Esophagus muscularis mucosa (tissue), 4 donors: Measurements from ENCODE around the gene ZNF185.

ENCODE experiments used
- EP300 ChIP-seq: sonication (generic); formaldehyde crosslinking; IDR thresholded peaks from one replicate; pipeline ENCODE4 v1.6.1; 2017; ENCODE audit warnings: antibody characterized with exemption
- POLR2A ChIP-seq: fragments of 450-650 bp; IDR thresholded peaks from one replicate; pipeline ENCODE4 v1.6.1; 2017; ENCODE audit warnings: antibody characterized with exemption, moderate library complexity, mild to moderate bottlenecking, low read depth
- POLR2AphosphoS5 ChIP-seq, 2 donors: sonication (generic); formaldehyde crosslinking; IDR thresholded peaks; one replicate each; pipeline ENCODE4 v1.6.1; 2017; ENCODE audit warnings: antibody characterized with exemption in 2 of 2
- TF ChIP-seq, protein P1 (sequence below), 3 experiments: fragments of 200-600 bp in 2 of 3; fragments of 450-650 bp in 1 of 3; sonication (generic) in 2 of 3; IDR thresholded peaks; one replicate each; pipeline ENCODE4 v1.5.1; 2017 to 2019; ENCODE audit warnings: antibody characterized with exemption in 3 of 3, mild to moderate bottlenecking in 2 of 3, moderate library complexity in 1 of 3

DNA sequence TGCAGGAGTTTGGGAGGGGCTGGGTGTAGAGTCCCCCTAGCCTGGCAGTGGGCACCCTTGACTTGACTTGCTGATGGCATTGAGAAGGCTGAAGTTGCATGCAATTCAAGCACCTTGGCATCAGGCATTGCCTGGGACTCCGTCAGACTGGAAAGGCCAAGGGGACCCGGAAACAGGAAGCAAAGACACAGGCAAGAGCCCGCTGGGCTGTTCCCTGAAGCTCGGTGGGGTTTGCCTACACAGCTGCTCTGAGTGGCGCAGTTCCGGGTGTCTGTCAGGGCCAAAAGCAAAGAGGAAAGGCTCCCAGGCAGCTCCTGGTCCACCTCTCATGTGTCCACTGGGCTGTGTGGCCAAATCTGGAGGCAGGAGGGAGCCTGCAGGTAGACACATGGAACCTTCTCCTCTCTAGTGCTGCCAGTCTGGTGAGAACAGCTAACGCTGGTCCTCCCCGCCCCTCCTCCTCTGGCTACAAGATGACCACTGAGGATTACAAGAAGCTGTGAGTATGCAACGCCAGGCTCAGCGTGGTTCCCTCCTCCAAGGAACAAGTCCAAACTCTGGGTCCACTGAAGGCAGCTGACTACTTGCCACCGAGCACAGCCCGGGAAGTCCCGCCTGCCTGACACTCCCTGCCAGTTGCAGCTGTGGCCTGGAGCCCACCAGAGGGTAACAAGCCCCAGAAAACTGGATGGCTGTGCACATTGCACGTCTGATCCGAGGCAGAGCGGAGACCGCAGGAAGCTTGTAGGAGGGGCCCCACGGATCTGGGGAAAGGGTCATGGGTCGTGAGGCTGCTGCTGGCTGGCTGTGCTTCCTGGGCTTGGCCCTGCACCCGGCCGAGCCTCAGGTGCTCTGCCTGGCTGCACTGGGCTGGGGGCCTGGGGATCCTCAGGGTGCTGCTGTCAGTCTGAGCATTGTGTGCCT is 20.1 kb downstream of the ZNF185 start:
- TF ChIP-seq, protein P1, sequence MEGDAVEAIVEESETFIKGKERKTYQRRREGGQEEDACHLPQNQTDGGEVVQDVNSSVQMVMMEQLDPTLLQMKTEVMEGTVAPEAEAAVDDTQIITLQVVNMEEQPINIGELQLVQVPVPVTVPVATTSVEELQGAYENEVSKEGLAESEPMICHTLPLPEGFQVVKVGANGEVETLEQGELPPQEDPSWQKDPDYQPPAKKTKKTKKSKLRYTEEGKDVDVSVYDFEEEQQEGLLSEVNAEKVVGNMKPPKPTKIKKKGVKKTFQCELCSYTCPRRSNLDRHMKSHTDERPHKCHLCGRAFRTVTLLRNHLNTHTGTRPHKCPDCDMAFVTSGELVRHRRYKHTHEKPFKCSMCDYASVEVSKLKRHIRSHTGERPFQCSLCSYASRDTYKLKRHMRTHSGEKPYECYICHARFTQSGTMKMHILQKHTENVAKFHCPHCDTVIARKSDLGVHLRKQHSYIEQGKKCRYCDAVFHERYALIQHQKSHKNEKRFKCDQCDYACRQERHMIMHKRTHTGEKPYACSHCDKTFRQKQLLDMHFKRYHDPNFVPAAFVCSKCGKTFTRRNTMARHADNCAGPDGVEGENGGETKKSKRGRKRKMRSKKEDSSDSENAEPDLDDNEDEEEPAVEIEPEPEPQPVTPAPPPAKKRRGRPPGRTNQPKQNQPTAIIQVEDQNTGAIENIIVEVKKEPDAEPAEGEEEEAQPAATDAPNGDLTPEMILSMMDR (IDR thresholded peaks at IDR 0.05) = no peak
- no peak for TF ChIP-seq EP300
- TF ChIP-seq POLR2A = no peak
- TF ChIP-seq POLR2AphosphoS5 (IDR thresholded peaks at IDR 0.05) = no peak
